Keratinocyte (primary cell): ENCODE results near the gene SUSD6.

Experiments used
- EZH2 ChIP-seq: IDR thresholded peaks from one replicate; pipeline ENCODE4 v1.6.1; 2012; ENCODE audit warnings: inconsistent platforms, mild to moderate bottlenecking, low read length, moderate library complexity
- TF ChIP-seq, protein P1 (sequence below), 3 experiments: IDR thresholded peaks in 1 of 3; conservative IDR thresholded peaks in 1 of 3; optimal IDR thresholded peaks in 1 of 3; 2 replicates in 2 of 3; 3 replicates in 1 of 3; pipeline versions ENCODE3 to v1.5.1; 2011; ENCODE audit warnings: low read length in 3 of 3, mild to moderate bottlenecking in 3 of 3, moderate library complexity in 2 of 3, control low read depth in 1 of 3, inconsistent platforms in 1 of 3; ENCODE audit not compliant: insufficient read depth in 2 of 3; ENCODE audit errors: extremely low read depth in 1 of 3

DNA sequence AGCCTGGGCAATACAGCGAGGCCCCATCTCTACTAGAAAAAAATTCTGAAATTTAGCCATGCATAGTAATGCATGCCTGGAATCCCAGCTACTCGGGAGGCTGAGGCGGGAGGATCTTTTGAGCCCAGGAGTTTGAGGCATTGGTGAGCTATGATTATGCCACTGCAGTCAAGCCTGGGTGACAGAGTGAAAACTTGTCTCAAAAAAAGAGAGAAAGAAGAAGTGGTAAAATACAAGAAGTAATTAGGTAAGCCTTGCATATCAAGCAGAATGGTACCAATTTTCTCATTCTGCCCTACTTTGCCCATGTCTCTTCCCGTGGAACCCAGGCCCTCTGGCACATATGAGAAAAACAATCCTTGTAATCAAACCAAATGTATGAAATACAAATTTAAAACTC is 70.7 kb downstream of the SUSD6 start:
- TF ChIP-seq, protein P1, sequence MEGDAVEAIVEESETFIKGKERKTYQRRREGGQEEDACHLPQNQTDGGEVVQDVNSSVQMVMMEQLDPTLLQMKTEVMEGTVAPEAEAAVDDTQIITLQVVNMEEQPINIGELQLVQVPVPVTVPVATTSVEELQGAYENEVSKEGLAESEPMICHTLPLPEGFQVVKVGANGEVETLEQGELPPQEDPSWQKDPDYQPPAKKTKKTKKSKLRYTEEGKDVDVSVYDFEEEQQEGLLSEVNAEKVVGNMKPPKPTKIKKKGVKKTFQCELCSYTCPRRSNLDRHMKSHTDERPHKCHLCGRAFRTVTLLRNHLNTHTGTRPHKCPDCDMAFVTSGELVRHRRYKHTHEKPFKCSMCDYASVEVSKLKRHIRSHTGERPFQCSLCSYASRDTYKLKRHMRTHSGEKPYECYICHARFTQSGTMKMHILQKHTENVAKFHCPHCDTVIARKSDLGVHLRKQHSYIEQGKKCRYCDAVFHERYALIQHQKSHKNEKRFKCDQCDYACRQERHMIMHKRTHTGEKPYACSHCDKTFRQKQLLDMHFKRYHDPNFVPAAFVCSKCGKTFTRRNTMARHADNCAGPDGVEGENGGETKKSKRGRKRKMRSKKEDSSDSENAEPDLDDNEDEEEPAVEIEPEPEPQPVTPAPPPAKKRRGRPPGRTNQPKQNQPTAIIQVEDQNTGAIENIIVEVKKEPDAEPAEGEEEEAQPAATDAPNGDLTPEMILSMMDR (optimal IDR thresholded peaks at IDR 0.05 in 1 of 3, IDR thresholded peaks at IDR 0.05 in 1 of 3, conservative IDR thresholded peaks at IDR 0.05 in 1 of 3; ENCODE audit: extremely low read depth in 1 of 3, insufficient read depth in 2 of 3, low read length in 3 of 3): no peak
- TF ChIP-seq EZH2: no peak
